ENCODE measurements around the gene UMAD1. TPM values are rescaled to one million over a fixed set of nuclear protein-coding genes. Genes with fewer than 3 reads are reported as not detected.

UMAD1 gene
- total and polyA plus RNA-seq, 2 donors from 2014 or later: 18.0 to 20.3 TPM

GRCh38 chr7:7662527-7662926 lies 22.0 kb downstream of the UMAD1 start:
- Histone ChIP-seq H3K9ac (ENCODE audit: low read length in 3 of 3) (no peak overlapping the region), H3K4me1 (ENCODE audit: control insufficient read depth in 2 of 3, insufficient read depth in 2 of 3, low read depth in 1 of 3, low read length in 3 of 3) (no peaks in the 10 kb centered on the region), H3K27me3 (ENCODE audit: control insufficient read depth, insufficient read depth, low read length) (no peaks in the 10 kb centered on the region), H3K9me3 (ENCODE audit: control insufficient read depth in 2 of 3, insufficient read depth in 1 of 3, low read length in 3 of 3) (no peaks in the 10 kb centered on the region), H3K4me3 (ENCODE audit: low read length in 3 of 3) (no peak overlapping the region), H3K27ac (ENCODE audit: low read depth in 2 of 2, low read length in 2 of 2) (no peak overlapping the region), H3K36me3 (ENCODE audit: control insufficient read depth in 2 of 3, insufficient read depth in 3 of 3, low read length in 3 of 3) (no peaks in the 10 kb centered on the region)
- TF ChIP-seq CTCF (IDR thresholded peaks at IDR 0.05; ENCODE audit: borderline replicate concordance, extremely low read depth, insufficient read depth): no peak
- no peak for DNase-seq
- FAIRE-seq: no peak
- intact Hi-C loops (cut with DNase I): no loop called here

GRCh38 chr7:7664291-7664690 lies 23.7 kb downstream of the UMAD1 start:
- DNase-seq (no peak), FAIRE-seq (no peak)
- no peak for TF ChIP-seq CTCF (IDR thresholded peaks at IDR 0.05; ENCODE audit: borderline replicate concordance, extremely low read depth, insufficient read depth)
- no peaks in the 10 kb centered on the region for H3K36me3 ChIP-seq (ENCODE audit: control insufficient read depth in 2 of 3, insufficient read depth in 3 of 3, low read length in 3 of 3)
- no peaks in the 10 kb centered on the region for H3K9me3 ChIP-seq (ENCODE audit: control insufficient read depth in 2 of 3, insufficient read depth in 1 of 3, low read length in 3 of 3)
- intact Hi-C loops (cut with DNase I): no loop called here
- no peak overlapping the region for H3K4me3 ChIP-seq (ENCODE audit: low read length in 3 of 3)
- no peaks in the 10 kb centered on the region for H3K4me1 ChIP-seq (ENCODE audit: control insufficient read depth in 2 of 3, insufficient read depth in 2 of 3, low read depth in 1 of 3, low read length in 3 of 3)
- no peak overlapping the region for H3K9ac ChIP-seq (ENCODE audit: low read length in 3 of 3)
- H3K27ac ChIP-seq (ENCODE audit: low read depth in 2 of 2, low read length in 2 of 2): no peak overlapping the region
- no peaks in the 10 kb centered on the region for H3K27me3 ChIP-seq (ENCODE audit: control insufficient read depth, insufficient read depth, low read length)

- no peak for DNase-seq
- intact Hi-C loops (cut with DNase I): no loop called here
- H3K36me3 ChIP-seq (ENCODE audit: control insufficient read depth in 2 of 3, insufficient read depth in 3 of 3, low read length in 3 of 3): no peaks in the 10 kb centered on the region
- no peaks in the 10 kb centered on the region for H3K9me3 ChIP-seq (ENCODE audit: control insufficient read depth in 2 of 3, insufficient read depth in 1 of 3, low read length in 3 of 3)
- H3K27me3 ChIP-seq (ENCODE audit: control insufficient read depth, insufficient read depth, low read length): no peaks in the 10 kb centered on the region
- H3K4me3 ChIP-seq (ENCODE audit: low read length in 3 of 3): no peak overlapping the region
- no peak overlapping the region for H3K9ac ChIP-seq (ENCODE audit: low read length in 3 of 3)
- H3K4me1 ChIP-seq (ENCODE audit: control insufficient read depth in 2 of 3, insufficient read depth in 2 of 3, low read depth in 1 of 3, low read length in 3 of 3): no peaks in the 10 kb centered on the region
- TF ChIP-seq CTCF (IDR thresholded peaks at IDR 0.05; ENCODE audit: borderline replicate concordance, extremely low read depth, insufficient read depth): no peak
- FAIRE-seq: no peak
- no peak overlapping the region for H3K27ac ChIP-seq (ENCODE audit: low read depth in 2 of 2, low read length in 2 of 2)
Observed at GRCh38 chr7:7665031-7665430, 24.5 kb downstream of the UMAD1 start.

- DNase-seq (no peak), FAIRE-seq (no peak)
- no peaks in the 10 kb centered on the region for H3K27me3 ChIP-seq (ENCODE audit: control insufficient read depth, insufficient read depth, low read length)
- no peaks in the 10 kb centered on the region for H3K4me1 ChIP-seq (ENCODE audit: control insufficient read depth in 2 of 3, insufficient read depth in 2 of 3, low read depth in 1 of 3, low read length in 3 of 3)
- H3K4me3 ChIP-seq (ENCODE audit: low read length in 3 of 3): no peak overlapping the region
- H3K9me3 ChIP-seq (ENCODE audit: control insufficient read depth in 2 of 3, insufficient read depth in 1 of 3, low read length in 3 of 3): no peaks in the 10 kb centered on the region
- H3K36me3 ChIP-seq (ENCODE audit: control insufficient read depth in 2 of 3, insufficient read depth in 3 of 3, low read length in 3 of 3): no peaks in the 10 kb centered on the region
- intact Hi-C loops (cut with DNase I): no loop called here
- no peak overlapping the region for H3K27ac ChIP-seq (ENCODE audit: low read depth in 2 of 2, low read length in 2 of 2)
- no peak for TF ChIP-seq CTCF (IDR thresholded peaks at IDR 0.05; ENCODE audit: borderline replicate concordance, extremely low read depth, insufficient read depth)
- no peak overlapping the region for H3K9ac ChIP-seq (ENCODE audit: low read length in 3 of 3)
Observed at GRCh38 chr7:7667187-7667586, 26.6 kb downstream of the UMAD1 start.
